Mammary epithelial cell (primary cell): ENCODE results near the gene COPE.

ENCODE experiments used
- EZH2 ChIP-seq: IDR thresholded peaks from 2 replicates; pipeline ENCODE4 v1.6.1; 2012; ENCODE audit warnings: low read length, inconsistent platforms, borderline replicate concordance
- TF ChIP-seq, protein P1 (sequence below), 2 donors: IDR thresholded peaks in 1 of 2; conservative IDR thresholded peaks in 1 of 2; 2 replicates each; pipeline ENCODE4 v1.5.1; 2011 to 2012; ENCODE audit warnings: inconsistent platforms in 2 of 2, low read length in 2 of 2, mild to moderate bottlenecking in 2 of 2, control low read depth in 1 of 2, low read depth in 1 of 2; ENCODE audit not compliant: insufficient read depth in 1 of 2; ENCODE audit errors: extremely low read depth in 1 of 2

DNA sequence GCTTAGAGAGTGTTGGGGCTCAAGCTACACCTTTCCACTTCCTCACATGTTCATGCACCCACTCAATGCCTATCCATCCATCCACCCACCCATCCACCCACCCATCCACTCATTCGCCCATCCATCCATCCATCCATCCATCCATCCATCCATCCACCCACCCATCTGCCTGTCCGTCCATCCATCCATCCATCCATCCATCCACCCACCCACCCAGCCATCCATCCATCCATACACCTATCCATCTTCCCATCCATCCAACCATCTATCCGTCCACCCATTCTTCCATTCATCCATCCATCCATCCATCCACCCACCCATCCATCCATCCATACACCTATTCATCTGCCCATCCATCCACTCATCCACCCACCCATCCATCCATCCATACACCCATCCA, 34.9 kb upstream of the COPE start:
- TF ChIP-seq, protein P1, sequence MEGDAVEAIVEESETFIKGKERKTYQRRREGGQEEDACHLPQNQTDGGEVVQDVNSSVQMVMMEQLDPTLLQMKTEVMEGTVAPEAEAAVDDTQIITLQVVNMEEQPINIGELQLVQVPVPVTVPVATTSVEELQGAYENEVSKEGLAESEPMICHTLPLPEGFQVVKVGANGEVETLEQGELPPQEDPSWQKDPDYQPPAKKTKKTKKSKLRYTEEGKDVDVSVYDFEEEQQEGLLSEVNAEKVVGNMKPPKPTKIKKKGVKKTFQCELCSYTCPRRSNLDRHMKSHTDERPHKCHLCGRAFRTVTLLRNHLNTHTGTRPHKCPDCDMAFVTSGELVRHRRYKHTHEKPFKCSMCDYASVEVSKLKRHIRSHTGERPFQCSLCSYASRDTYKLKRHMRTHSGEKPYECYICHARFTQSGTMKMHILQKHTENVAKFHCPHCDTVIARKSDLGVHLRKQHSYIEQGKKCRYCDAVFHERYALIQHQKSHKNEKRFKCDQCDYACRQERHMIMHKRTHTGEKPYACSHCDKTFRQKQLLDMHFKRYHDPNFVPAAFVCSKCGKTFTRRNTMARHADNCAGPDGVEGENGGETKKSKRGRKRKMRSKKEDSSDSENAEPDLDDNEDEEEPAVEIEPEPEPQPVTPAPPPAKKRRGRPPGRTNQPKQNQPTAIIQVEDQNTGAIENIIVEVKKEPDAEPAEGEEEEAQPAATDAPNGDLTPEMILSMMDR (conservative IDR thresholded peaks at IDR 0.05 in 1 of 2, IDR thresholded peaks at IDR 0.05 in 1 of 2; ENCODE audit: extremely low read depth in 1 of 2, insufficient read depth in 1 of 2, low read depth in 1 of 2, low read length in 2 of 2): no peak
- TF ChIP-seq EZH2: no peak
